ENCODE measurements around the gene HMCN1.
"Not testable (repeated sequence)": the region's sequence is repeated elsewhere in the genome, so short reads cannot be mapped to it uniquely, and the experiment has no call there.

HMCN1 gene

DNA sequence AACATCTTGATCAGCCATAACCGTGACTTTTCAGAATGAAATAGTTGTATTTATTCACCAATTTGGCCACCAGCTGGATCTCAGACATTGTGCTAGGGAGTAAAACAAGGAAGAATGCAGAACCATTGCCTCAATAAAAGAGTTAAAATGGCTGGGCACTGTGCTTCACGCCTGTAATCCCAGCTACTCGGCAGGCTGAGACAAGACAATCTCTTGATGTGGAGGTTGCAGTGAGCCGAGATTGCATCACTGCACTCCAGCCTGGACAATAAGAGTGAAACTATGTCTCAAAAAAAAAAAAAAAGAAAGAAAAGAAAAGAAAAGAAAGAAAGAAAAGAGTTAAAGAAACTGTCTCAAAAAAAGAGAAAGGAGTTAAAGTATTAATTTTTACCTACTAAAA is 441.4 kb downstream of the HMCN1 start:
- DNase-seq, result no peak

DNA sequence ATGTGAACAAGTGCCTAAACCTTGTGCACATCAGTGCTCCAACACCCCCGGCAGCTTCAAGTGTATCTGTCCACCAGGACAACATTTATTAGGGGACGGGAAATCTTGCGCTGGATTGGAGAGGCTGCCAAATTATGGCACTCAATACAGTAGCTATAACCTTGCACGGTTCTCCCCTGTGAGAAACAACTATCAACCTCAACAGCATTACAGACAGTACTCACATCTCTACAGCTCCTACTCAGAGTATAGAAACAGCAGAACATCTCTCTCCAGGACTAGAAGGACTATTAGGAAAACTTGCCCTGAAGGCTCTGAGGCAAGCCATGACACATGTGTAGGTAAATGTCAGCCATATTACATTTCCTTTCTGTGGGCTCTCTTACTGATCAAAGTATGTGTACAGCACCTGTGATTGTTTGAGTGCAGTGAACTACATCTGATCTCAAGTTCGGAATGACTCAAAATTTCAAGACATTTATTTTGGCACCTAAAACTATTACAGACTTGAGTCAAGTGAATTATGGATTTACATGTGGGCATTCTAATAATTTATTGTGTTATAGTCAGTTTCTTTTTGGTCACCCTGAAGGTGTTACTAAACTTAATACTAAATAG is 444.3 kb downstream of the HMCN1 start:
- DNase-seq, result no peak

DNA sequence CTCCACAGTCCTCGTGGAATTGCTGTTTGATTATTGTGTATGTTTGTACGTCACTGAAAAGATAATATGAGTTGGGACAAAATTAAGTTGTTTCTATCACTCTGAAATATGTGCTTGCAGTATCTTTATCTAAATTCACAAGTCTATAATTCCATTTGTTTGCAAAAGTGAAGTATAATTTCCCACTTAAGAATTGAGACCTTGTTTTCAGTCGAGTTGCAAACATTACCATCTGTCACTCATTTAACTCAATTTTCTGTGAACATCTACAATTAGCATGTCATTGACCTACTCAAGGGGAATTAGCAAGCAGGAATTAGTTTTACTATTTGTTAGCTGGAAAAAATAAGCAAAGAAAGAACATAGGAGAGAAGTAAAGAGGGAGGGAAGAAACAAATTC is 445.0 kb downstream of the HMCN1 start:
- DNase-seq, result no peak

DNA sequence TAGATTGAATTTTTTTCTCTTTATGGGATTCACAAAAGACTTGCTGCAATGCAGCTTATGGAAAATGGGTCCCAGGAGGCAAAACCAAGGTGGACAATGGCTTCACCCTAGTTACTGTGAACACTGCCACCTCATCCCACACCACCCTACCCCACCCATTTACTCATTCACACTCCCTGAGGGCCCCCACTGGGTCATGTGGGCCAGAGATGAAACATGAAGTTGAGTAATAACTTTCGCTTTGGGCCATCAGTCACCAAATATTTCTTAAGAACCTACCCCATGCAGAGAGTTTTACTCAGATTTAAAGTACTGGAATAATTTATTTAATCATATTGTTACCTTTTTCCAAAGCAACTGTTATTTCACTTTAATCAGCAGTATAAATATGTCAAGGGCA is 449.0 kb downstream of the HMCN1 start:
- DNase-seq, result peak; percentile 69

DNA sequence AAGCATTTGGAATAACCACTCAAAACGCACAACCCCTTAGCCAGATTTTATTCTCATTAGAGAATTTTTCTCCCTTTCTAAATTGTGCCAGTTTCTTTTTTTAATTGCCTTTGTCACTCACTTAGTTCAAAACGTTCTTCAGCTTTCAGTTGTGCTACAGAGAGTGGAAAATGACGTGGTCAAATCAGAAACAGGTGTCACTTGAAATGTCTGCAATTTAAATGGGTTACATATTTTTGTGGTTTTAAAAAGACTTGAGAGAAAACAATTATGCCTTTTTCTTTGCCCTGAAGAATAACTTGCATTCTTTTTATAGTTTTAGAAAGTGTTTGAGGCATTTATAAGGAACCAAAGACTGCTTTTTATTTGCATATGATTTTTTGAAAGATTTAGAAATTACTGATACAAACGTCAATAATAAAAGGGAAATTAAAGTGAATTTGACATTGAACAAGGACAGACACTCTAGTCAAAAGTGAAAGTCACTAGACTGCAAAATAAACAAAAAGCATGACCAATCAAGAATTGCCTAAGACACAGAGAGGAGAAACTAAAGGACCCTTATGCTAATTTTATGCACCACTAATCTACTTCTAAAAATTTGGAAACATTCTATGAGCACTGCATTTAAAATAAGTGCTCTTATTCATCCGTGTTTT is 449.9 kb downstream of the HMCN1 start:
- peak; percentile 19 for DNase-seq

DNA sequence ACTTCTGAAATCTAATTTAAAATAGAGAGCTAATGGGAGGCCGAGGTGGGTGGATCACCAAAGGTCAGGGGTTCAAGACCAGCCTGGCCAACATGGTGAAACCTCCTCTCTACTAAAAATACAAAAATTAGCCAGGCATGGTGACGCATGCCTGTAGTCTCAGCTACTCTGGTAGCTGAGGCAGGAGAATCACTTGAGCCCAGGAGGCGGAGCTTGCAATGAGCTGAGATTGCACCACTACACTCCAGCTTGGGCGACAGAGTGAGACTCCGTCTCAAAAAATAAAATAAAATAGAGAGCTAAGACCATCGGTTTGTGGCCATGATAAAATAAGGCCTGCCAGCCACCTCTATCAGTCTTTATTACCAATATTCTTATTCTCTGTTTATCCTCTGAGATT is 452.1 kb downstream of the HMCN1 start:
- not testable (repeated sequence) for DNase-seq

DNA sequence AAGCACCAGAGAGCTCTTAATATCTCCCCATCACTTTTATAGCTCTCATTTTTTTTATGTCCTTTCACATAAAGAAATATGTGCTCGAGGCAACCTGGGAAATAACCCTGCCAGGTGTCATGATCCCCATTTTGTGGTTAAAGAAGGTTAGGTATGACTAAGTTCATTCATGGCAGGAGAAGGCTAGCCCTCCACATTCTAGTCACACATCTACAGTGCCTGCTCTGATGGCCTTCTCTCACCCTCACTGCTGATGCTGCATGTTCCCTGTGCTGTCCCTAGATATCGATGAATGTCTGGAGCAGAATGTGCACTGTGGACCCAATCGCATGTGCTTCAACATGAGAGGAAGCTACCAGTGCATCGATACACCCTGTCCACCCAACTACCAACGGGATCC is 453.4 kb downstream of the HMCN1 start:
- no peak for DNase-seq

DNA sequence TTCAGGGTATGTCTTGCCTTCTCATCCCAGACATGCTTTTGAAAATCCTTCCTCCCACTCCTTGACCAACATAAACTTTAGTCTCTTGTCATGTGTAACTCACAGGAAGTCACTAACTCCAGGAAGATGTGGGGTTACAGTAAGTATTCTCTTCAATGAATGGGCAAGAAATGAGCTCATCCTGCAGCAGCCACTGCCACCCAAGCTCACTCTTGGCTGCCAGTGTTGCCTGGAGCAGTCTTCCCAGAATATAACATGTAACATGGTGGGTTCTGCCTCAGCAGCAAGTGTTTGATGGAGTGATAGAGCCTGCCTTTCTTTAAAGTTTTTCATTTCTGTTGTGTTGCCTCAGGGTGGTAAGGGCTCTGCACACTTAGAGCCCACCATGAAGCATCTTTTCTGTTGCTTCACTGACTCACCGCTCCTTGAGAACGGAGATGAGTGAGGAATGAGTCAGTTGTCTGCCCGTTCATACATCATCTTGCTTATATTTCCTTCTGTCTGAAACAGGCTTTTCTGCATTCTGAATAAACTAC is 453.9 kb downstream of the HMCN1 start:
- DNase-seq, result no peak

DNA sequence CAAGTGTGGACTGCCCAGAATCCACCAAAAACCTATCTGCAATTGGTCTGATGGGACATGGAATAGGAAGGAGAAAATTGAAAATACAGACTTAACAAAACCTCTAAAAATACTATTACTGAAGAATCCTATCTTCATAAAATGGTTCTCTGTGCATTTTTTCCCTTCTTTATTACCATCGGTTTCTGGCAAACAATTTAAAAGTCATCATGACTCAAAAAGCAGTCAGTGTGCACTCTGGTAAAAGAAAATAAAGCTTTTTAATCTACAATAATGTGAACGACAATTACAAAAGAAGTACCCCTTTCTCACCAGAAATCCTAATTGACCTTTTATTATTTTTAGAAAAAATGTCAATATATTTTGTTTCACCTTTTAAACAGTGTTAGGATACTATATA is 454.5 kb downstream of the HMCN1 start:
- no peak for DNase-seq

DNA sequence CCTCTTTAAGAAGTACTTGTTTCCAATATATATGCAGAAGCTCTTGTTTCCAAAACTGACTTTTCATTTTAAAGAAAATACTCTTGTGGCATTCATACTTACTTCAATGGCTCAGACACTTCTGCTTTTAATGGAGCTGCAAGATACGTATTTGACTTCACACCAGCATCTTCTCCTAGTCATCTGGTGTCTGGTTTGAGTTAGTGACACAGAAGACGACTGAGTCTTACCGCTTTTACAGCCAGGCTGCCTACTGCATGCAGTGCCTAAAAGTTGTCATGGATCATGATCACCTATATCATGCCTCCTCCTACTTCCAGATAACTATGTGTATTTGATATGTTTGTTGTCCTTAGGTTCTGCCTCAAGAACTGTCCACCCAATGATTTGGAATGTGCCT is 455.0 kb downstream of the HMCN1 start:
- DNase-seq, result no peak

DNA sequence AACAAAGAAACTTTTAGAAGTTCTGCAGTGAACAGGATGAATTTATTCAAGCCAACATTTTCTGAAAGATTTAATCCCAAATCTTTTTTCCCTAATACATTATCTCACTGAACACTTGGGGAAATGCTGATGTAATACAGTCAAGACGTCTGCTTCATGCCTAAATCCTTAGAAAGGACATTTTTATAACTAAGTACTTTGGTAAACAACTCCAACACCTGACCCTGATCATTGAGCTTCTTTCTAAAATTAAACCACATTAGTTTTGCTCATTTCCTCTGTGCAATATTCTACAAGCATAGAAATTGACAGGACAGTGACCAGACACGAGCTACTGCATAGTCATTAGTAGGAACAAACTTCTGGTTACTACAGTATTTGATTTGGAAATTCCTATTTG is 457.3 kb downstream of the HMCN1 start:
- DNase-seq, result no peak

DNA sequence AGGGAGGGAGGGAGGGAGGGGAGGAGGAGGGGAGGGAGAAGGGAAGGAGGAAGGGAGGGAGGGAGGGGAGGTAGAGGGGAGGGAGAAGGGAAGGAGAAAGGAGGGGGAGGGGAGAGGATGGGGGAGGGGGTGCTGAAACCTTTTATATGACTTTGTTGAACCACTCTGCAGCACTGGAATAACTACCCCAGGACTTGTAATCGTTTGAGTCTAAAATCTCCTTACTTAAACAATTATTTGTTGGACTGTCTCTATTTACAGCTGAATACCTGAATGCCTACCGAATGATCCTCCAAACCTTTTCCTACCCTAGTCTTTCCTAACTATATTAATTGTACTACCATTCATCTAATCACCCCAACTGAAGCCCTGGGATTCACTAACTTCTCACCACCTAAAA is 459.0 kb downstream of the HMCN1 start:
- DNase-seq, result no peak

DNA sequence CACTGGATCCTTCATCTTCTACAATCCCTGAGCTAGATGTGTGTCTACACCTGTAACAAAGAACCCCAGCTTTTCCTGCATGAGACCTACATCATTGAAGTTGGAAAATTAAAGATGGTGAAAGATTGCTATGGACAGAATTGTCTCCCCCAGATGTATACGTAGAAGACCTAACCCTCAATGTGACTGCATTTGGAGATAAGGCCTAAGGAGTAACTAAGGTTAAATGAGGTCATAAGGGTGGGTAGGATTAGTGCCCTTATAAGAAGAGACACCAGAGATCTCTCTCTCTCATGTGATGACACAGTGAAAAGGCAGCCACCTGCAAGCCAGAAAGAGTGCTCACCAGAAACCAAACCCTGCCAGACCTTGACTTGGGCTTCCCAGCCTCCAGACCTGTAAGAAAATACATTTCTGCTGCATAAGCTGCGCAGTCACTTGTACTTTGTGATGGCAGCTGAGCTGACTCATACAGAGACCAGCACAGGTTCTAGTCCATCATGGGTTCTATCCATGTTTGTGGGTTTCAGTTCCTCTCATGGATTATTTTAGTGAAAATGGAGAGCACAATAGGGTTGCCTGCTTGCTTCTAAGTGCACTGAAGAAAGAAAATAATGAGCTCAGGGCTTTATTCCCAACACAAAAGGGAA is 460.0 kb downstream of the HMCN1 start:
- no peak for DNase-seq

DNA sequence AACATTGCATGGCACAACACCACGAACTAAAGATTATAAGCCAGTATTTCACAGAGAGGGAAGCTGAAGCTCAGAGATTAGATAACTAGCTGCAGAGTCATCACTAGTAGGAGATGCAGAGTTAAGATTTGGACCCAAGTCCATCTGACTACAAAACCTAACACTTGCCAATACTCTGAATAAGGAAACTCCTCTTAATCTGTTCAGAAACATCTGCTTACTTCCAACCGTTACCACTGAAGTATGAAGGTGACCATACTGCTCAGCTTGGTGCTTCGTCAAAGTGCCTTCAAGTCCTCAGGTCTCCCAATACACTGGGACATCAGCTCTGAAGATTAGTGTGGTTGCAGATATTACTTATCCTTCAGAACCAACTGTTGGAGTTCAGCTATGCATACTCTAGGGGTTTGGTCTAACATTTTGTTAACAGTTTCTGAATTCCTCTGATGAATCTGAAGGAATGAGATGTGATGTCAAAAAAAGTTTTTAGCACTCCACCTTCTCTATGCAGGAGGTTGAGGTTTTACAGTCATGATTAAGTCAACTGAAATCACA is 461.3 kb downstream of the HMCN1 start:
- no peak for DNase-seq

DNA sequence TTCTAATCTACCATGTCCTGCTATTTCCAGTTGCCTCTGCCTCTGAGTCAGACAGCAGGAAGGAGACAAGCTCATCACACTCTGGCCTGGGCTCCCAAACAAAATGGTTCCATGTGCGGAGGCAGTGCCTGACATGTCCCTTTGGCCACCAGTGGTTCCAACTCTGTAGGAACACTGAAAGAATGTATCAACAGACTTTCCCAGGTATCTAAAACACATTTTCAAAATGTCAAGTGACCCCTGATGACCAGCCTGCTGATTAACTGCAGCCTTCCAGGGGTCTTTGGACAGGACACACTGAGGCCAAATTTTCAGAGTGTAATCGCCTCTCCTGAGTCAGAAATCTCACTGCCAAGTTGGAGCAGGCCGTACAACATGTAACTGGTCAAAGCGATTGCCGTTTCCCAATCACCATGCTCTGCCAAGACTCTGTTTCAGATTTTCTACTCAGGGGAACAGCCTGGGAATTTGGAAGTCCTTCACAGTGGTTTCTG is 468.1 kb downstream of the HMCN1 start:
- no peak for DNase-seq

DNA sequence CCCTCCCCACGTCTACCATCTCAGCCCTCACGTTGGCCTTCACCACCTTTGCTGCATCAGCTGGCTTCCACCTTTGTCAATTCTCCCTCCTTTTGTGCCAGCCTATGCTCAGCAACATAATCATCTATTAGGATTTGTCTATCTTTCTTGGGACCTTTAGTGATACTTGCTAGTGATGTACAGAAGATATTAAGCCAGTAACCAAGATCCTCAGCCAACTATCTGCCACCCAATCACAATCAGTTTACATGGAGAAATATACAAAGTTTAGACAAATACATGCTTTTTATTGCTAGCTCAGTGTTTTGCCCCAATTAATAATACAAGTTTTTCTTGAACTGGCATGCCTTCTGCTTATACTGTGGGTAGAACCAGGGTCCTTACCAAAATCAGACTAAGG is 468.6 kb downstream of the HMCN1 start:
- no peak for DNase-seq

DNA sequence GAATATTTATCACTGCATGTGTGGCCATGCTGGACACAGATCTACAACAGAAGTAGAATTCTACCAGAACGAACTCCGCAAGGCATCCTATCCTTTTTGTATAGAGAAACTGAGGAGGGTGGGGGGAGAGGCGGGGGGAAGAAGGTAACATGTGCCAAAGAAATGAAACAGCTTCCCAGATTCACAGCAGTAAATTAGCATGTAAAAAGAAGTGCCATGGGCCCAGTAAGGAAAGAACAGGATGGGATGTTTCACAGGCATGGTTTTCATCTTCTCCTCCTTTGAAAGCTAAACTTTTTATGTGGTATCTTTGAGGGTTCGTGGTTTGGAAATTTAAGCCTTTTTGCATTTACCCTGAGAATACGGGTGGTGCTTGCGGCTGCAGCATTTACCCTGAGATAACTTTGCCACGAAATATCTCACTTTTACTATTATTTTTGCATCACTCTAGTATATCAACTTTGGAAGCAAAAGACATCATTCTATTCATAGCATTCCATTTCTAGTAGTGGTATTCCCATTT is 471.9 kb downstream of the HMCN1 start:
- DNase-seq, result no peak

DNA sequence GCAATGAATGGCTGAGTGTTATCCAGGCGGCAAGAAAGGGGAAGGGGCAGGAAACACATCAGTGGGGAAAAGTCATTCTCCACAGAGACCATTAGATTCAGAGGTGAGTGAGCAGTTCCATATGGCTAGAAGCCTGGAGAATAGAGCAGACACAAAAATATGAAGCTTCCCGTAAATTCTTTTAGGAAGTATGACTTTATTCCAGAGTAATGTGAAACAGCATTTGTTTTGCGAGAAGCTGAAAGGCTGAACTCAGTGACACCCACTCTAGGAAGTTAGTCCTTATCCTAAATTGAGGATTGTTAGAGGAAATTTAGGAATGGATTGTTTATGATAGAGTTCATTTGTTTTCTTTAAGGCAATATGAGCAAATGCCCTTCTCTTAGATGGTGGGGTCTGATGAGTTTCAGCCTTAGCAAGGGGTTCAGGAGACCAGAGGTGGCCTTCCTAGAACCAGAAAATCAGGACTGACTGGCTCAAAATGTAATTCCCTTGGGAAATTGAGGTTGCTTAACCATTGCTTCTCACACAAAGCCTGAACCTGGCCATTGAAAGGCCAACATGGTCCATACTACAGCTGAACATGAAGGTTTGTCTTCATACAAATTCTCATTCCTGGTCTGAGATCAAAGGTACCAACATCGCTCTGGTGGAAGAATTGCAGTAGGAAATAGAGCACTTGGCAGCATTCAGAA is 473.3 kb downstream of the HMCN1 start:
- DNase-seq, result no peak

DNA sequence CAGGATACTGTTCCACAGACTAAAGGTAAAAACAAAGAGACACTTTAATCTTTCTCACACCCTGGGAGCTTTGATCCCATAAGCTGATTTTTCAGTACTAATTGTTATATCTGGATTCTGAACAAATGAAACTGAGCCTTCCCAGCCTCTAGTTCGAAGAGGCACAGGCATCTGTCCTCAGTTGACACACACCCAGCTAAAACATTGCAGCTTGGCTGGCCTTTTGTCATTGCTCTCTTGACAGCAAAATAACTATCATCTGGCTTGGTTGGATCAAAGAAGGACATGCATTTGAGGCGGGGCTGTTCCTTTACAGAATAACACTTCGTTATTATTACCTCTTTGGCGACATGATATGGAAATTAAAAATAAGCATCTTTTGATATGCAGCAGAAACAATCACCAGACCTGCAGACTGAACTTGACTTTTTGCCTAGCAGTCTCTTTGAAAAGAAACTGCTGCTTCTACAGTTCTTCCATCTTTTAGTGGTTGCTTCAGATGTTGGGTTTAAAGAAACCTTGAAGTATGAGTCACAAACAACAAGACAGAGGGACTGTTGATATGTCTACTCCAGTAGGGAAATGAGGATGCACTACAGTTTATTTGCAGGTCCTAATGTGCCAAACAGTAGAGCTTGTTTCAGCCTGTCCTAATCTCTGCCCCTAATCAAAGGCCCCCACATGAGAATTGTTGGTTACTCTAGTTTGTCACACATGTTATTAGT is 474.4 kb downstream of the HMCN1 start:
- DNase-seq, result no peak

DNA sequence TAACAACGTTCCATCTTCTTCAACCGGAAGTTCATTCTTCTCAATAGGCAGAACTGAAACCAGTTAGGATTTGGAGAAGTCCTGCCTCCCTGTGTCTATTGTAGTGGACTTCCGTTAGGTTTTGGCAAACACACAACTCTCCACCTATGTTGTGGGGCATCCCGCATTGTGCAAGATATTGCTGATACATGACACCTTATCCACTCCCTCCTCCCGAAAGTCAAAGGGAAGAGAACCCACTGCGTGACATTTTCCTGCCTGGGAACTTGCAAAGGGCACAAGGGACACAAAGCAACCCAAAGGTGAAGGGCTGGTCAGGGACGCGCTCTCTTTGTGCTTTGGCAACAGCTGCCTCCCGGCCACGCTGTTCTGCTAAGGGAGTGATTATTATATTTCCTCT is 476.1 kb downstream of the HMCN1 start:
- DNase-seq, result no peak

DNA sequence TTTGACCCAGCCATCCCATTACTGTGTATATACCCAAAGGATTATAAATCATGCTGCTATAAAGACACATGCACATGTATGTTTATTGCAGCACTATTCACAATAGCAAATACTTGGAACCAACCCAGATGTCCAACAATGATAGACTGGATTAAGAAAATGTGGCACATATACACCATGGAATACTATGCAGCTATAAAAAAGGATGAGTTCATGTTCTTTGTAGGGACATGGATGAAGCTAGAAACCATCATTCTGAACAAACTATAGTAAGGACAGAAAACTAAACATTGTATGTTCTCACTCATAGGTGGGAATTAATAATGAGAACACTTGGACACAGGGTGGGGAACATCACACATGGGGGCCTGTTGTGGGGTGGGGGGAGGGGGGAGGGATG is 477.4 kb downstream of the HMCN1 start:
- DNase-seq, result not testable (repeated sequence)

DNA sequence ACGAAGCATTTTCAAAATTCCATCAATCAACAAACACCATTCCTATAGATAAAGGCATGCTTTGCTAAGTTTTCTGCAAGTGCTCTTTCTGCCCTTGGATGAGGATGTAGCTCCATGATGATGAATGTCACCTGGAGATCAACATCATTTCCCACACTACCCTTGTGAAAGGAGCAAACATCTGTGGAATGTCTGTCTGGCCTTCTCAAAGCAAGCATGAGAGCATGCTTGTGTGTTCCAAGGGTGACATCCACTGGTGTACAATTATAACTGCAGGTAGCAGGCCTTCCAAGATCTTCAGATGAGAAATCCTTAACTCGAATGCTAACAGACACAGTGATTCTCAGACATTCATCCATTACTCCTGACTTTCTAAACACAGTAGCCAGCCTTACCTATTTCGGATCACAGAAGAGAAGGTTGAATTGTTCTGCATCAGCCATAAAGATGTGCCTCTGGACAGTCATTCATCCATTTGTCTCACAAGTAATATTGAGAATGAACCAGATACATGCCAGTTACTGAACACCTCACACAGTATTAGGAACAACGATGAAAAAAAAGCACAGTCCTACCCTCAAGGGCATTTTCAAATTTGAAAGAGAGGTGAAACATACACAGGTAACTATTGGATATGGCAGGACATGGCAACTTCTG is 478.5 kb downstream of the HMCN1 start:
- peak; percentile 48 for DNase-seq
